ENCODE data around the gene TSHZ2. TPM values are rescaled to one million over a fixed set of nuclear protein-coding genes. Genes with fewer than 3 reads are reported as not detected.

The TSHZ2 gene
- total and polyA plus RNA-seq, 4 donors, result 0.93 to 8.8 (median 3.8) TPM

DNA sequence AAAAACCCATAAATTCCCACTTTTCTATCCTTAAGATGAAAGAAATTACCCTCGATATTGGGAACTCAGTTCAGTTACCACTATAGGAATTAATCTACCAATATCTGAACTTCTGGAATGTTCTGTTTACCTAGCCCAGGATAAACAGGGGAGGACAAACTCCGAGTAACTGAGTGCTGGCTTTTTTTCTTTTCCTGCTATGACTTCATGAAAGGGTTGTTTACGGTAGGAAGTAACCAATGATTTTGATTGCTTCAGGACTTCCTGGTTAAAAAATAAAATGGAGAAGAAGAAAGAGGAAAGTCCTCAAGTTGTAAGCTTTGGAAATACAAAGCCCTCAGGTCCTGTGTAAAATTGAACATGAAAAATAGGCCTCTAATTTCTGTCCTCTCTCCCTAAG, 453.8 kb downstream of the TSHZ2 start:
- no peak overlapping the region for H3K27ac ChIP-seq (ENCODE audit: low read depth in 1 of 2, low read length in 1 of 2)
- no peak for DNase-seq
- peaks cover 0 to 2% (median 0%) of the 10 kb centered on the region in 4 donors for H3K9me3 ChIP-seq (ENCODE audit: control insufficient read depth in 4 of 4, insufficient read depth in 3 of 4, low read length in 3 of 4)
- no peaks in the 10 kb centered on the region for H3K27me3 ChIP-seq (ENCODE audit: control insufficient read depth in 3 of 3, insufficient read depth in 3 of 3, low read length in 2 of 3)
- H3K4me1 ChIP-seq (ENCODE audit: control insufficient read depth in 5 of 5, insufficient read depth in 5 of 5, low read length in 5 of 5), result peaks cover 0 to 2% (median 0%) of the 10 kb centered on the region in 5 donors
- H3K4me3 ChIP-seq, result no peak overlapping the region
- H3K36me3 ChIP-seq (ENCODE audit: control insufficient read depth in 4 of 4, insufficient read depth in 4 of 4, low read length in 4 of 4), result no peaks in the 10 kb centered on the region
- TF ChIP-seq, protein P1, sequence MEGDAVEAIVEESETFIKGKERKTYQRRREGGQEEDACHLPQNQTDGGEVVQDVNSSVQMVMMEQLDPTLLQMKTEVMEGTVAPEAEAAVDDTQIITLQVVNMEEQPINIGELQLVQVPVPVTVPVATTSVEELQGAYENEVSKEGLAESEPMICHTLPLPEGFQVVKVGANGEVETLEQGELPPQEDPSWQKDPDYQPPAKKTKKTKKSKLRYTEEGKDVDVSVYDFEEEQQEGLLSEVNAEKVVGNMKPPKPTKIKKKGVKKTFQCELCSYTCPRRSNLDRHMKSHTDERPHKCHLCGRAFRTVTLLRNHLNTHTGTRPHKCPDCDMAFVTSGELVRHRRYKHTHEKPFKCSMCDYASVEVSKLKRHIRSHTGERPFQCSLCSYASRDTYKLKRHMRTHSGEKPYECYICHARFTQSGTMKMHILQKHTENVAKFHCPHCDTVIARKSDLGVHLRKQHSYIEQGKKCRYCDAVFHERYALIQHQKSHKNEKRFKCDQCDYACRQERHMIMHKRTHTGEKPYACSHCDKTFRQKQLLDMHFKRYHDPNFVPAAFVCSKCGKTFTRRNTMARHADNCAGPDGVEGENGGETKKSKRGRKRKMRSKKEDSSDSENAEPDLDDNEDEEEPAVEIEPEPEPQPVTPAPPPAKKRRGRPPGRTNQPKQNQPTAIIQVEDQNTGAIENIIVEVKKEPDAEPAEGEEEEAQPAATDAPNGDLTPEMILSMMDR (IDR thresholded peaks at IDR 0.05; ENCODE audit: control extremely low read depth, extremely low read depth), result no peak
- WGBS, 2 donors, result 37 to 50% methylated on average over 3 of the region's 3 CpGs
- H3K9ac ChIP-seq (ENCODE audit: insufficient read depth in 1 of 2, low read length in 2 of 2), result no peak overlapping the region
- ATAC-seq (ENCODE audit: insufficient read depth, low FRiP score), result no peak

DNA sequence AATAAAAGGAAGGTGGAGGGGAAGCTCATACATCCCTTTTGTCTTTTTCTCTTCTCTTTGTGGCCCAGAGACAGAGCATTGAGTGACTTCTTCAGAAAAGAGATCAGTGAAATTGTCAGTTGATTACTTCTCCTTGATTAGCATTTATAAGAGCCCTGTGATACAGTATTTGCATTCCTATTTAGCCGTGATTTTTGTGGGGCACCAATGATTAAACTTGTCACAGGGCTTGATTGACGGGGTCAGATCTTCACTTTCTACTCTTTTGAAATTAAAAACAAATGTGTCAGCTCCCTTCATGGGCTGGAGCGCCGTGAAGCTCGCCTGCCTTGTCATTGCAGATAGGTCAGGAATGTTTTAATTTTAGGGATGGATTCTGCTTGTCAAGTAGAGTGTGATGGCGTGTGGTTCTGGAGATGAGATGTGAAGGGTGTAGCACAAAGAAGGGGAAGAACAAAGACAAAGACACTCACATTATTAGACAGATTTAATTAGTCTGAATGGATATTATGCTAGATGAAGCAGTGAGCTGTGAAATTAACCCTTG, 454.7 kb downstream of the TSHZ2 start:
- WGBS, 2 donors, result 92 to 96% methylated on average over 6 of the region's 6 CpGs

DNA sequence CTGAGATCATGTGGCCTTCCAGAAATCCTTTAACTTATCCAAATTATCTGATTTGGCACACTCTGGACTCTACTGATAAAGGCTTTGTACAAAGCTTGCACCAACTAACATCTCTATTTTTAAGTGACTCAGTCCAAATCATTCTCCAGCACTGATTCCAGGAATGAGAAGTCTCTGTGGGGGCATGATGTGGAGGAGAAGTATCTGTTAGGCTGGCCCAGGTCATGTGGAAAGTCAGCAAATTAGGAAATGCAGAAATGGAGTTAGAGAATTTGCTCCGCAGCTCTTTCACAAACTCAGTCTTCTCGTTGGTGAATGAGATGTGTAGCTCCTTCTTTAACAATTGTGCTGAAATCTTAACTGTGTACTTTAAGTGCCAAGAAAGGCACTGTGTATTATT, 455.8 kb downstream of the TSHZ2 start:
- H3K9me3 ChIP-seq (ENCODE audit: control insufficient read depth in 4 of 4, insufficient read depth in 3 of 4, low read length in 3 of 4), result peaks cover 0 to 2% (median 0%) of the 10 kb centered on the region in 4 donors
- H3K27me3 ChIP-seq (ENCODE audit: control insufficient read depth in 3 of 3, insufficient read depth in 3 of 3, low read length in 2 of 3), result no peaks in the 10 kb centered on the region
- TF ChIP-seq, protein P1 (IDR thresholded peaks at IDR 0.05; ENCODE audit: control extremely low read depth, extremely low read depth), result no peak
- DNase-seq, result no peak
- no peak overlapping the region for H3K4me3 ChIP-seq
- peaks cover 0 to 2% (median 0%) of the 10 kb centered on the region in 5 donors for H3K4me1 ChIP-seq (ENCODE audit: control insufficient read depth in 5 of 5, insufficient read depth in 5 of 5, low read length in 5 of 5)
- 42 to 83% methylated on average over 2 of the region's 2 CpGs for WGBS, 2 donors
- H3K9ac ChIP-seq (ENCODE audit: insufficient read depth in 1 of 2, low read length in 2 of 2), result no peak overlapping the region
- H3K36me3 ChIP-seq (ENCODE audit: control insufficient read depth in 4 of 4, insufficient read depth in 4 of 4, low read length in 4 of 4), result no peaks in the 10 kb centered on the region
- ATAC-seq (ENCODE audit: insufficient read depth, low FRiP score), result no peak
- H3K27ac ChIP-seq (ENCODE audit: low read depth in 1 of 2, low read length in 1 of 2), result no peak overlapping the region

More for the DNA sequence above, 454.7 kb downstream of the TSHZ2 start:
- Histone ChIP-seq H3K4me1 (ENCODE audit: control insufficient read depth in 5 of 5, insufficient read depth in 5 of 5, low read length in 5 of 5) (peaks cover 0 to 2% (median 0%) of the 10 kb centered on the region in 5 donors), H3K9me3 (ENCODE audit: control insufficient read depth in 4 of 4, insufficient read depth in 3 of 4, low read length in 3 of 4) (peaks cover 0 to 2% (median 0%) of the 10 kb centered on the region in 4 donors), H3K9ac (ENCODE audit: insufficient read depth in 1 of 2, low read length in 2 of 2) (no peak overlapping the region), H3K4me3 (no peak overlapping the region), H3K36me3 (ENCODE audit: control insufficient read depth in 4 of 4, insufficient read depth in 4 of 4, low read length in 4 of 4) (no peaks in the 10 kb centered on the region), H3K27me3 (ENCODE audit: control insufficient read depth in 3 of 3, insufficient read depth in 3 of 3, low read length in 2 of 3) (no peaks in the 10 kb centered on the region), H3K27ac (ENCODE audit: low read depth in 1 of 2, low read length in 1 of 2) (no peak overlapping the region)
- DNase-seq (no peak), ATAC-seq (ENCODE audit: insufficient read depth, low FRiP score) (no peak)
- TF ChIP-seq, protein P1 (IDR thresholded peaks at IDR 0.05; ENCODE audit: control extremely low read depth, extremely low read depth), result no peak

DNA sequence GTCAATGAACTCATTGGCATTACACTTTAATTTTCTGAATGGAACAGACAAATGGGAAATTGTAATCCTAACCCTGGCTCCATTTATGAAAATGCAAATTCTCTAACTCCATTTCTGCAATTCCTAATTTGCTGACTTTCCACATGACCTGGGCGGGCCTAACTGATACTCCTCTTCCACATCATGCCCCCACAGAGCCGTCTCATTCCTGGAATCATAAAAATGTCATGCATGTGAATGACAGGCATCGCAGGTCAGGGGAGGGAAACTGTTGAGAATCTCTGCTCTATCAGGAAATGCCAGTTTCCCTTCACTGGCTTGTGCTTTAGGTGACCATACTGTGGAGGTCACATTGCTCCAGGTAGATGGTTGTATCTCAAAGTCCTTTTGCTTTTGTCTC, 456.4 kb downstream of the TSHZ2 start:
- 57 to 60% methylated on average over 3 of the region's 3 CpGs for WGBS, 2 donors
- TF ChIP-seq, protein P1 (IDR thresholded peaks at IDR 0.05; ENCODE audit: control extremely low read depth, extremely low read depth), result no peak
- Histone ChIP-seq H3K36me3 (ENCODE audit: control insufficient read depth in 4 of 4, insufficient read depth in 4 of 4, low read length in 4 of 4) (no peaks in the 10 kb centered on the region), H3K4me1 (ENCODE audit: control insufficient read depth in 5 of 5, insufficient read depth in 5 of 5, low read length in 5 of 5) (peaks cover 0 to 2% (median 0%) of the 10 kb centered on the region in 5 donors), H3K4me3 (no peak overlapping the region), H3K9ac (ENCODE audit: insufficient read depth in 1 of 2, low read length in 2 of 2) (no peak overlapping the region), H3K27ac (ENCODE audit: low read depth in 1 of 2, low read length in 1 of 2) (no peak overlapping the region), H3K27me3 (ENCODE audit: control insufficient read depth in 3 of 3, insufficient read depth in 3 of 3, low read length in 2 of 3) (no peaks in the 10 kb centered on the region), H3K9me3 (ENCODE audit: control insufficient read depth in 4 of 4, insufficient read depth in 3 of 4, low read length in 3 of 4) (peaks cover 0 to 4% (median 0%) of the 10 kb centered on the region in 4 donors)
- DNase-seq, result no peak
- no peak for ATAC-seq (ENCODE audit: insufficient read depth, low FRiP score)
